ENCODE data around the gene CNTN4. TPM values are rescaled to one million over a fixed set of nuclear protein-coding genes. Genes with fewer than 3 reads are reported as not detected.

CNTN4 gene
- total RNA-seq, 1 donor from 2014 or later, result not detected

- H3K4me1 Mint-ChIP-seq (ENCODE audit: low read depth, unreplicated experiment), result no peaks in the 10 kb centered on the region
- no peak overlapping the region for H3K27ac ChIP-seq (ENCODE audit: low read depth, low read length)
These were observed 561.2 kb downstream of the CNTN4 start for GRCh38 chr3:2659896-2660295.

DNA sequence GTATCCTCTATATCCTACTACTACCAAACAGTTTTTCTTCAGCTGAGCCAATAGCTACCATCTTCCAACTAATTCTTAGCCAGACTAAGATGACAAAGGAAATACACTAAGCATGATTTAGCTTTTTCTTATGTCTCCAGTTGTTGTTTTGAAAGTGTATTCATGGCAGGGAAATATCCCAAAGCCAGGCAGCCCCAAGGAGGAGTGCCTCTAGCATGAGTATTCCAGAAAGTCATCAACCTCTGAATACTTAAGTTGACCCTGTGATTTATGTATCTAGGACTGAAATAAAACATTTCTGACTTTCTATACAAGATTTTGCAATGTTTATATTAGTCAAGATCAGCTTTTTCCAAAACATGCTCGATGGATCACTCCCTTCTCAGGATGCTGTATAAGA lies 562.4 kb downstream of the CNTN4 start:
- no peaks in the 10 kb centered on the region for H3K36me3 Mint-ChIP-seq (ENCODE audit: low read depth, unreplicated experiment)
- no peak overlapping the region for H2AFZ ChIP-seq (ENCODE audit: low read depth, low read length)
- H3K4me3 Mint-ChIP-seq (ENCODE audit: unreplicated experiment), result no peak overlapping the region
- H3K9me3 ChIP-seq (ENCODE audit: insufficient read depth, low read depth, low read length), result no peaks in the 10 kb centered on the region
- no peak for FAIRE-seq
- no peak overlapping the region for H3K4me2 ChIP-seq (ENCODE audit: low read length)
- DNase-seq (ENCODE audit: low read depth), result no peak
- no peak overlapping the region for H3K27ac ChIP-seq (ENCODE audit: low read depth, low read length)
- H3K27ac Mint-ChIP-seq (ENCODE audit: unreplicated experiment), result no peak overlapping the region
- H3K27me3 Mint-ChIP-seq (ENCODE audit: low read depth, unreplicated experiment), result no peaks in the 10 kb centered on the region
- no peaks in the 10 kb centered on the region for H3K36me3 ChIP-seq (ENCODE audit: insufficient read depth, low read length)
- H3K4me1 Mint-ChIP-seq (ENCODE audit: low read depth, unreplicated experiment), result no peaks in the 10 kb centered on the region
- no peak overlapping the region for H3K4me3 ChIP-seq (ENCODE audit: insufficient read depth, low read depth, low read length)
- H3K79me2 ChIP-seq (ENCODE audit: insufficient read depth, low read length), result no peaks in the 10 kb centered on the region
- H4K20me1 ChIP-seq (ENCODE audit: insufficient read depth, low read length), result no peaks in the 10 kb centered on the region
- H3K27me3 ChIP-seq (ENCODE audit: insufficient read depth, low read length), result no peaks in the 10 kb centered on the region
- TF ChIP-seq CTCF (IDR thresholded peaks at IDR 0.05; ENCODE audit: insufficient read depth, low read depth, low read length), result no peak
- TF ChIP-seq EZH2 (IDR thresholded peaks at IDR 0.05; ENCODE audit: insufficient read depth, low read length), result no peak
- H3K9ac ChIP-seq (ENCODE audit: low read length), result no peak overlapping the region
- no peaks in the 10 kb centered on the region for H3K4me1 ChIP-seq (ENCODE audit: insufficient read depth, low read length)
- H3K9me3 Mint-ChIP-seq (ENCODE audit: unreplicated experiment), result peaks cover 7% of the 10 kb centered on the region

More at GRCh38 chr3:2659896-2660295, 561.2 kb downstream of the CNTN4 start:
- no peak for FAIRE-seq
- Mint-ChIP-seq H3K27me3 (ENCODE audit: low read depth, unreplicated experiment) (no peaks in the 10 kb centered on the region), H3K36me3 (ENCODE audit: low read depth, unreplicated experiment) (no peaks in the 10 kb centered on the region), H3K27ac (ENCODE audit: unreplicated experiment) (no peak overlapping the region), H3K9me3 (ENCODE audit: unreplicated experiment) (peaks cover 8% of the 10 kb centered on the region), H3K4me3 (ENCODE audit: unreplicated experiment) (no peak overlapping the region)
- no peaks in the 10 kb centered on the region for H3K9me3 ChIP-seq (ENCODE audit: insufficient read depth, low read depth, low read length)
- H3K27me3 ChIP-seq (ENCODE audit: insufficient read depth, low read length), result no peaks in the 10 kb centered on the region
- no peak overlapping the region for H3K4me2 ChIP-seq (ENCODE audit: low read length)
- H3K4me1 ChIP-seq (ENCODE audit: insufficient read depth, low read length), result no peaks in the 10 kb centered on the region
- no peak overlapping the region for H3K9ac ChIP-seq (ENCODE audit: low read length)
- peak; percentile 2 for DNase-seq (ENCODE audit: low read depth)
- no peak overlapping the region for H2AFZ ChIP-seq (ENCODE audit: low read depth, low read length)
- H4K20me1 ChIP-seq (ENCODE audit: insufficient read depth, low read length), result no peaks in the 10 kb centered on the region
- no peak overlapping the region for H3K4me3 ChIP-seq (ENCODE audit: insufficient read depth, low read depth, low read length)
- no peak for TF ChIP-seq CTCF (IDR thresholded peaks at IDR 0.05; ENCODE audit: insufficient read depth, low read depth, low read length)
- TF ChIP-seq EZH2 (IDR thresholded peaks at IDR 0.05; ENCODE audit: insufficient read depth, low read length), result no peak
- no peaks in the 10 kb centered on the region for H3K79me2 ChIP-seq (ENCODE audit: insufficient read depth, low read length)
- H3K36me3 ChIP-seq (ENCODE audit: insufficient read depth, low read length), result no peaks in the 10 kb centered on the region

- Histone ChIP-seq H3K9ac (ENCODE audit: low read length) (no peak overlapping the region), H3K9me3 (ENCODE audit: insufficient read depth, low read depth, low read length) (no peaks in the 10 kb centered on the region), H3K4me1 (ENCODE audit: insufficient read depth, low read length) (no peaks in the 10 kb centered on the region), H3K4me3 (ENCODE audit: insufficient read depth, low read depth, low read length) (no peak overlapping the region), H3K79me2 (ENCODE audit: insufficient read depth, low read length) (no peaks in the 10 kb centered on the region), H3K36me3 (ENCODE audit: insufficient read depth, low read length) (no peaks in the 10 kb centered on the region), H3K27ac (ENCODE audit: low read depth, low read length) (no peak overlapping the region), H2AFZ (ENCODE audit: low read depth, low read length) (no peak overlapping the region), H4K20me1 (ENCODE audit: insufficient read depth, low read length) (no peaks in the 10 kb centered on the region), H3K4me2 (ENCODE audit: low read length) (no peak overlapping the region), H3K27me3 (ENCODE audit: insufficient read depth, low read length) (no peaks in the 10 kb centered on the region)
- Mint-ChIP-seq H3K27ac (ENCODE audit: unreplicated experiment) (no peak overlapping the region), H3K27me3 (ENCODE audit: low read depth, unreplicated experiment) (no peaks in the 10 kb centered on the region), H3K9me3 (ENCODE audit: unreplicated experiment) (no peaks in the 10 kb centered on the region), H3K4me3 (ENCODE audit: unreplicated experiment) (no peak overlapping the region), H3K36me3 (ENCODE audit: low read depth, unreplicated experiment) (no peaks in the 10 kb centered on the region), H3K4me1 (ENCODE audit: low read depth, unreplicated experiment) (no peaks in the 10 kb centered on the region)
- TF ChIP-seq EZH2 (IDR thresholded peaks at IDR 0.05; ENCODE audit: insufficient read depth, low read length) (no peak), CTCF (IDR thresholded peaks at IDR 0.05; ENCODE audit: insufficient read depth, low read depth, low read length) (no peak)
- DNase-seq (ENCODE audit: low read depth), result no peak
- no peak for FAIRE-seq
These were observed 578.8 kb downstream of the CNTN4 start for GRCh38 chr3:2677501-2677900.
